HUDEP-2 (cell line): ENCODE data around the gene SUPT6H.
A peak's percentile ranks its signal among the peaks of the same experiment; 100 is the strongest.

Experiments
- DNase-seq, 76 experiments: peaks; one replicate each; lab custom pipeline; 2025; ENCODE audit not compliant: unreplicated experiment in 76 of 76; lab: John Stamatoyannopoulos, UW

The SUPT6H gene

GRCh38 chr17:28661635-28662526 lies at the start of gene SUPT6H, which contains the start of gene SDF2:
SUPT6H (plus strand) TSS chr17:28662205; CDS start chr17:28673402, 11,197 bp downstream.
SDF2 (minus strand) TSS chr17:28661906; CDS start chr17:28661876, 30 bp downstream.
- peak in 75 of 76 experiments; percentile 6 to 92 (median 77) for DNase-seq

- DNase-seq: no peak
These were observed 49.5 kb upstream of the SUPT6H start for GRCh38 chr17:28612531-28612930.

GRCh38 chr17:28612936-28613872 lies 48.8 kb upstream of the SUPT6H start:
- DNase-seq: peak in 11 of 76 experiments; percentile 0 to 26 (median 8)

GRCh38 chr17:28613931-28614381 lies 48.0 kb upstream of the SUPT6H start, which contains the start of gene RSKR:
RSKR (minus strand) TSS chr17:28614185; CDS start chr17:28614161, 24 bp downstream.
- no peak for DNase-seq

GRCh38 chr17:28615260-28615940 lies 46.6 kb upstream of the SUPT6H start:
- no peak for DNase-seq

- no peak for DNase-seq
These were observed 45.7 kb upstream of the SUPT6H start for GRCh38 chr17:28616281-28616680.

- no peak for DNase-seq
These were observed 43.5 kb upstream of the SUPT6H start for GRCh38 chr17:28618464-28618863.

- no peak for DNase-seq
These were observed 42.0 kb upstream of the SUPT6H start for GRCh38 chr17:28620010-28620409.

GRCh38 chr17:28622186-28622585 lies 39.8 kb upstream of the SUPT6H start:
- DNase-seq: no peak

GRCh38 chr17:28623696-28624095 lies 38.3 kb upstream of the SUPT6H start:
- DNase-seq: no peak

GRCh38 chr17:28624148-28624547 lies 37.9 kb upstream of the SUPT6H start:
- DNase-seq: no peak

GRCh38 chr17:28626818-28627217 lies 35.2 kb upstream of the SUPT6H start:
- no peak for DNase-seq

- no peak for DNase-seq
These were observed 27.7 kb upstream of the SUPT6H start for GRCh38 chr17:28634206-28634865.

GRCh38 chr17:28635506-28635905 lies 26.5 kb upstream of the SUPT6H start:
- DNase-seq: no peak

- DNase-seq: no peak
These were observed 20.4 kb upstream of the SUPT6H start for GRCh38 chr17:28641579-28641978.

GRCh38 chr17:28643983-28644786 lies 17.8 kb upstream of the SUPT6H start:
- peak in 59 of 76 experiments; percentile 5 to 74 (median 33) for DNase-seq

GRCh38 chr17:28644787-28645575 lies 17.0 kb upstream of the SUPT6H start, which contains the start of gene BLTP2:
BLTP2 (minus strand) TSS chr17:28645158; CDS start chr17:28645056, 102 bp downstream.
- DNase-seq: peak in 74 of 76 experiments; percentile 34 to 96 (median 90)

GRCh38 chr17:28645576-28645939 lies 16.4 kb upstream of the SUPT6H start:
- DNase-seq: peak in 2 of 76 experiments; percentile 5 to 15
